ENCODE data around the gene PLCG1.

- TF ChIP-seq CTCF (IDR thresholded peaks at IDR 0.05) (no peak), POLR2A (IDR thresholded peaks at IDR 0.05) (no peak)
Measured at GRCh38 chr20:41162396-41162795, 25.1 kb downstream of the PLCG1 start.

Measured in body of pancreas (tissue), 4 donors.